HG03442 (cell line): ENCODE results near the gene ENPEP.

ENCODE experiments used
- ATAC-seq: cut with Tn5 transposase; IDR thresholded peaks from one replicate; pipeline ENCODE4 v1.9.1; 2021; ENCODE audit warnings: mild to moderate bottlenecking, moderate library complexity; ENCODE audit not compliant: unreplicated experiment

ENPEP gene

GRCh38 chr4:110596431-110596830, 120.5 kb downstream of the ENPEP start:
- ATAC-seq = no peak

GRCh38 chr4:110597582-110597981, 121.6 kb downstream of the ENPEP start:
- no peak for ATAC-seq

GRCh38 chr4:110602061-110602460, 126.1 kb downstream of the ENPEP start:
- no peak for ATAC-seq

- ATAC-seq = no peak
Measured at GRCh38 chr4:110605077-110605476, 129.1 kb downstream of the ENPEP start.

- no peak for ATAC-seq
Measured at GRCh38 chr4:110609044-110609750, 133.2 kb downstream of the ENPEP start.

GRCh38 chr4:110610620-110610939, 134.6 kb downstream of the ENPEP start:
- ATAC-seq = no peak

GRCh38 chr4:110610940-110611831, 135.2 kb downstream of the ENPEP start:
- no peak for ATAC-seq

GRCh38 chr4:110611968-110612447, 136.1 kb downstream of the ENPEP start:
- no peak for ATAC-seq

GRCh38 chr4:110612631-110613269, 136.8 kb downstream of the ENPEP start:
- ATAC-seq = no peak

GRCh38 chr4:110613745-110614144, 137.8 kb downstream of the ENPEP start:
- no peak for ATAC-seq

GRCh38 chr4:110614173-110614963, 138.4 kb downstream of the ENPEP start:
- ATAC-seq = no peak
